B cell (primary cell): Measurements from ENCODE around the gene TCF25.

ENCODE experiments used
- CTCF ChIP-seq: fragments of 200-600 bp; IDR thresholded peaks from one replicate; pipeline ENCODE4 v1.8.0; 2022; ENCODE audit warnings: antibody characterized with exemption, mild to moderate bottlenecking
- EZH2 ChIP-seq: IDR thresholded peaks from 2 replicates; pipeline ENCODE4 v1.6.1; 2012; ENCODE audit warnings: borderline replicate concordance, low read depth, mild to moderate bottlenecking, moderate library complexity, low read length; ENCODE audit not compliant: insufficient read depth, poor library complexity, severe bottlenecking

- TF ChIP-seq EZH2, result no peak
- no peak for TF ChIP-seq CTCF
Measured at GRCh38 chr16:89843409-89844350, 29.7 kb upstream of the TCF25 start.
